ENCODE data around the gene OR10H1.

- TF ChIP-seq CTCF (conservative IDR thresholded peaks at IDR 0.05; ENCODE audit: low read length) (no peak), EZH2phosphoT487 (IDR thresholded peaks at IDR 0.05; ENCODE audit: borderline replicate concordance, low read depth, low read length) (no peak)
Measured at GRCh38 chr19:15820646-15821045, 5.2 kb upstream of the OR10H1 start.
